GM19025 (cell line): ENCODE results near the gene STXBP1.
"Not testable (repeated sequence)": the region's sequence is repeated elsewhere in the genome, so short reads cannot be mapped to it uniquely, and the experiment has no call there.

Experiments
- ATAC-seq: cut with Tn5 transposase; IDR thresholded peaks from one replicate; pipeline ENCODE4 v1.9.1; 2021; ENCODE audit warnings: mild to moderate bottlenecking, low read depth, moderate library complexity; ENCODE audit not compliant: unreplicated experiment

STXBP1 gene

GRCh38 chr9:127608104-127608966, 3.7 kb upstream of the STXBP1 start:
- ATAC-seq: no peak

- ATAC-seq: no peak
These were observed 526 bp upstream of the STXBP1 start for GRCh38 chr9:127611603-127611898.

GRCh38 chr9:127612939-127613582, 984 bp downstream of the STXBP1 start:
- ATAC-seq: no peak

GRCh38 chr9:127613583-127613954, 1.5 kb downstream of the STXBP1 start:
- no peak for ATAC-seq

- no peak for ATAC-seq
These were observed 2.9 kb downstream of the STXBP1 start for GRCh38 chr9:127614961-127615360.

- ATAC-seq: not testable (repeated sequence)
These were observed 9.4 kb downstream of the STXBP1 start for GRCh38 chr9:127621339-127621970.

GRCh38 chr9:127626752-127627493, 14.8 kb downstream of the STXBP1 start:
- ATAC-seq: no peak

GRCh38 chr9:127627494-127627855, 15.4 kb downstream of the STXBP1 start:
- ATAC-seq: no peak

GRCh38 chr9:127628758-127629467, 16.8 kb downstream of the STXBP1 start:
- ATAC-seq: no peak

- no peak for ATAC-seq
These were observed 17.5 kb downstream of the STXBP1 start for GRCh38 chr9:127629468-127630081.

- no peak for ATAC-seq
These were observed 21.3 kb downstream of the STXBP1 start for GRCh38 chr9:127633216-127633862.

GRCh38 chr9:127634021-127634420, 21.9 kb downstream of the STXBP1 start:
- no peak for ATAC-seq

GRCh38 chr9:127634698-127635097, 22.6 kb downstream of the STXBP1 start:
- no peak for ATAC-seq

GRCh38 chr9:127635201-127635735, 23.2 kb downstream of the STXBP1 start:
- no peak for ATAC-seq

- no peak for ATAC-seq
These were observed 25.3 kb downstream of the STXBP1 start for GRCh38 chr9:127637322-127637847.

- no peak for ATAC-seq
These were observed 28.9 kb downstream of the STXBP1 start for GRCh38 chr9:127640908-127641545.

GRCh38 chr9:127642082-127642740, 30.1 kb downstream of the STXBP1 start:
- no peak for ATAC-seq
